Stimulated activated CD4-positive, alpha-beta T cell treated with anti-CD3 and anti-CD28 coated beads, TNF-alpha, amount 100 ng/mL, for 1 hour (primary cell): ENCODE results near the gene STMN1.
A peak's percentile ranks its signal among the peaks of the same experiment; 100 is the strongest.

ENCODE experiments used
- DNase-seq, 3 donors: peaks; one replicate each; pipeline ENCODE4 v3.0.0-alpha.2; 2020; ENCODE audit warnings: low read depth in 3 of 3, low spot score in 1 of 3

Gene STMN1

DNA sequence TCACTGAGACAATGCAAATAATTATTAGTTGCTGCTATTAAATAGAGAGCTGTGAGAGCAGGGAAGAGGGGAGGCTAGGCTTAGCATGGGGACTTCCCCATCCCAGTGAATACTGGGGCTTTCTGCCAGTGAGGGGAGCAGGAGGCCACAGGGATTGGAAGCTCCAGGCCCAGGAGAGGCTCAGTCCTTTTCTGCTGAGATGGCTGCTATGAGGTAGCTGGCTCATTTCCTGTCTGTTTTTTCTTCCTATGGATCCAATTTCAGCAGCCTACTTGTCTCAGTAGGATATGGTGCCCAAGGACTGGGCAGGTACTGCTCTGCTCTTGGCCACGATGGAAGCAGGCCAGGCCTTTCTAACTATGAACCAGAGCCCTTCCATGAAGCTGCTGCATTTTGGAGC is 10.0 kb downstream of the STMN1 start:
- DNase-seq: no peak

DNA sequence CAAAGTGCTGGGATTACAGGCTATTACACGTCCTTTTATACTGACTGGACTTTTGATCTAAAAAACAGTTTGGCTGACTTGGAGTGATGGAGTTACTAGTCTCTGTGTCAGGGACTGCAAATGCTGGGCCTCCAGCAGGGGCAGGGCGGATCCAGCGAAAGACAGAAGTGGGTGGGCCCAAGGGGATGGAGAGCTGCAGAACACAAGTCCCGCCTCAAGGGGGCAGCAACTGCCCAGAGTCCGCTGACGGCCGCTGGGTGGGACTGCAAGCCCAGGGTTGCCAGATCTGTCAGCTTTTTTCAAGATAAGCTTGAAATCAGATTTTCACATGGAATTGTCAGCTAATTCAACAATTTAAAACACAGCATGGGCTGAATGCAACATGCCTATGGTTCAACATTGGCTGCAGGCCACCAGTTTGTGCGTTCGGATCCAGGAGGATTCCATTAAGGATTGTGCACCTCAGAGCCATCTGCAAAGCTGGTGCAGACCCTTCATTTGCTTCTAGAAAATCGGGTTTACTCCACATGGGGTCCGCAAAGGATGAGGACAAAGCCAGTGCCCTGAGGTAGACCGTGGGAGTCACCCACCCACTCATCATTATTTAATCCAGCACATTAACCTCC is 10.7 kb downstream of the STMN1 start:
- DNase-seq: peak; percentile 79 to 82 (median 80)

DNA sequence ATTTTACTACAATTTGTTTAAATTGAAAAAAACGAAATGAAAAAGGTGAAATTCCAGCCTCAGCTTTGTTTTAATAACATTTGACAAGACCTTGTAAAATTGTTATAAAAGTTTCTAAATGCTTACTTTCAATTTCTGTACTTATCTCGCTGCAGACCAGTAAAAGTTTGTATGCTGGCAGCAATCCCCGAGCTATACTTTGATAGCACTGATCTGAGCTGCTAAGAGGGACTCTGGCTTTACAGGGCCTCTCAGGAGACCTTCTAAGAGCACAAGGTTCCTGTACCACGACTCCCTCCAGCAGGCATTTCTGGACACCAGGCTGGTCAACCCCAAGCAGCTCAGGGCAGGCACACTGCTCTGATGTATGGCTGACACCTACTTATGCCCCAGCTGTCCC is 13.1 kb downstream of the STMN1 start:
- DNase-seq: no peak

DNA sequence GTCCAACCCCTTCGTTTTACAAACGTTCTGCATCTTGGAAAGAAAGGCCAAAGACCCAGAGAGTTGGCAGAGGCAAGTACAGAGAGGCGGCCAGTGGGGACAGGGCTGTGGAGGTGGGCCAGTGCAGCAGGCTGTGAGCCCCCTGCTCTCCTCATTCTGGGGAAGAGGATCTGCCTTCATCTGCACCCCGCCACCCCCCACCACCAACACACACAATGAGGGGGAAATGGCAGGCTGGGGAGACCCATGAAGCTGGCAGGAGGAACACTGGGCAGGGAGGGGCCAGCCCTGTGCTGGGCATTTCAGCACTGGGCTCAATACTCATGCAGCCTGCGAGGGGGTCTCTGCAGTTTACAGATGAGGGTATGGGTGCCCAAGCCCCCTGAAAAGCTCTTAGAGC is 14.6 kb downstream of the STMN1 start:
- no peak for DNase-seq

DNA sequence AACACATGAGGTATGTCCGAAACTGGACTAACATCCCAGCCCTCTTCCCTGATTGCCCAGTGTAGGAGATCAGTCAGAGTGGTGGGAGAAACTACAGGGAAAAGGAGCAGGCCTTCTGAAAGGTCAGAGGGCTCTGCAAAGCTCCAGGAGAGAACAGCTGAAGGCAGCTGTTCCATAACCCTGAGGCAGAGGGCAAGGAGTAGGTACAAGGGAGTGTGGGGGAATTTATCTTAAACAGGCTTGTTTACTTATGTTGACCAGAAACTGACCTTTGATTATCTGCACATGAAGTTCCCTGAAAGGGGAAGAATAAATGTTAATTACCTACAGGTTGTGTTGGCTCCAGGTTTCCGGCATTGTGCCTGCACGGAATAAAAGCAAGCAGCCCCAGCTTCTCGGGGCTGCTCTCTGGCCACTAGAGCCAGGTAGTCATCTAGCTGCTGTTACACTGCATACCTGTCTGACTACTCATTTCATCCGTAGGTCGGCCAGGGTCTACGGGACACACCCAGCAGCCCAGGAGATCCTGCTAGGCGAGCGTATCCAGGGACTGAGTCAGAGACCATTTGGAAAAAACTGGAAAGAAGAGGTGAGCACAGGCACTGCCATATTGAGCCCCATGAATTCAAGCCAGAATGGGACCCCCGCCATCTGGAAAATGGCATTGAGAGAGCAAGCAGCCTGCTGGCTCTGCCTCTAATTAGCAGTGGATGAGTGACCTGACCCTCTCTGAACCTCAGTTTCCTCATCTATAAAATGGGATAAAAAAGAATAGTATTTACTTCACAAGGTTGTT is 15.8 kb downstream of the STMN1 start:
- DNase-seq: no peak

DNA sequence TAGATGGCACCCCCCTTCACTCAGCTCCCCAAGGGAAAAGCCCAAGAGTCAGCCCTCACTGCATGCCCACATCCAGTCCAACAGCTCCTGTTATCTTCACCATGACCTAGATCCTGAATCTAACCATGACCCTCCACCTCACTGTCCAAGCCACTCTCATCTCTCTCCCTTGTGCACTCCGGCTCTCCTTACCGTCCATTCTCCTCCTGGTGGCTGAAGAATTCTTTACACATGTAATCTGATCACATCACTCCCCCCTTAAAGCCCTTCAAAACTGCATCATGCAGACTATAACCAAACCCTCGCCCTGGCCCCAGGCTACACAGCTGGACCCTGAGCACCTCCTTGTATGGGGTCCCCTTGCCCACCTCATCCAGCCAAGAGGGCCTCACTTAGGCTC is 16.7 kb downstream of the STMN1 start:
- no peak for DNase-seq

DNA sequence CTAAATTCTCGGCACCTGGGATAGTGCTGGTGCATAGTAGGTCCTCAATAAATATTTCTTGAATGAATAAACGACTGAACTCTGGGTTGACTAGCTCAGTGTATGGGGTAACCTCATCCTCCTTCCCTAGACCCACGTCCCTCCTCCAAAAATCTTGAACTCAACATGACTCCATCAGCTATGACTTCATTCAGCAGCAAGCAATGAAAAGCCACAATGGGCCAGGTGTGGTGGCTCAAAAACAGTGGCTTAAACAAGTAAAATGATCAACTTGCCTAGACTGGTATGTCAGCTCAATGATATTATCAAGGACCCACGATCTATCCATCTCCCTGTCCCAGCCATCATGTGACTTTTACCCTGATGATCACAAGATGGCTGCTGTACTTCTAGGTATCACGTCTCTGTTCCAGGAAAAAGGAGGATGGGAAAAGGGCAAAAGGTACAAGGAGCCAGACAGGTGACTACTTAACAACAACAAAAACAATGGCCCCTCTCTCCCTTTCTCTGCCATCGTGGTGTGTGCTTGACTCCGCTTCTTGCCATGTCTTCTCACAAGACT is 17.7 kb downstream of the STMN1 start:
- DNase-seq: no peak

DNA sequence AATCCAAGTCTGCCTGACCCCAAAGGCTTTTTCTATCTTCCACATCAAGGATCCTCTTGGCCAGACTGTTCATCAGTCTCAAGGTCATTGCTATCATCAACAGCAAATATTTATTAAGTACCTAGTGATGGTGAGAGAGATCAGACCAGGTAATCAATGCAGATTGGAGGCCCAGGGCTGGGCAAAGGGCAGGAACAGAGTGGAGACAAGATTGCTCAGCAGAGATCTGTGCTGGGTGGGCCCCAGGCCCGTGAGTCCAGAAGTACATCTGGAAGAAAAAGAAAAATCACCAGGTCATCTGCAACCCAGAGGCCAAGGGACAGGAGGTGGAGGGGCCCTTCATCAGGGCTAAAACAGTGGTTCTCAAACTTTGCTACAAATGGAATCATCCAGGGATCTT is 20.6 kb downstream of the STMN1 start:
- no peak for DNase-seq

DNA sequence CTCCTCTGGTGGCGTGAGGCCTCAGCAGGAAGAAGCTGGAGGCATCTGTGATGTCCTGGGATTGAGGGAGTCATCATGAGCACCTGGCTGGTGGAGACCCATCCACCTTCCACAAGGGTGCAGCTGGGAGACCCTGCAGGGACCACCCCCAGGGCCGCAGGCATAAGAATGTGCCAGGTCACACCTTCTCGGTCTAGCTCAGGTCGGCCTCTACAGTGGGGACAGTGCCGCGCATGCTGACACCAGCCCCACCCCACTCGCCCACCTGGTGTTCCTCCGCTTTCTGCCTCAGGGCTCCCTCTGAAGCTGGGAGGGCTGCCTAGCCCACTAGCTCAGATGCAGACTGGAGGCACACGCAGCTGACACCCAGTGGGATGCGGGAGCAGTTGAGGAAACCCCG is 25.0 kb downstream of the STMN1 start:
- no peak for DNase-seq

DNA sequence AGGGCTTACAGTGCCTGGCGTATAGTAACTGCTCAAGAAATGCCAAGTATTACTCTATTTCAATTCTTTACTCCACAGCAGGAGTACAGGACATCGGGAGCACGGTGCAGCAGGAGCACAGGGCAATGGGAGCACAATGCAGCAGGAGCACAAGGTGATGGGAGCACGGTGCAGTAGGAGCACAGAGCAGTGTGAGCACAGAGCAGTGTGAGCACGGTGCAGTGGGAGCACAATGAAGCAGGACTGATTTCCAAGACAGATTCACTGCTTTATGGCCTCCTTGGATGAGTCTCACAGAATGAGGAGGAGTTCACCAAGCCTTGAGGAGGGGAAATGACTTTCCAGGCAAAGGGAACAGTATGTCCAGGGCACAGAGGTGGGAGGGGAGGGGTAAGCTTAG is 25.7 kb downstream of the STMN1 start:
- no peak for DNase-seq

DNA sequence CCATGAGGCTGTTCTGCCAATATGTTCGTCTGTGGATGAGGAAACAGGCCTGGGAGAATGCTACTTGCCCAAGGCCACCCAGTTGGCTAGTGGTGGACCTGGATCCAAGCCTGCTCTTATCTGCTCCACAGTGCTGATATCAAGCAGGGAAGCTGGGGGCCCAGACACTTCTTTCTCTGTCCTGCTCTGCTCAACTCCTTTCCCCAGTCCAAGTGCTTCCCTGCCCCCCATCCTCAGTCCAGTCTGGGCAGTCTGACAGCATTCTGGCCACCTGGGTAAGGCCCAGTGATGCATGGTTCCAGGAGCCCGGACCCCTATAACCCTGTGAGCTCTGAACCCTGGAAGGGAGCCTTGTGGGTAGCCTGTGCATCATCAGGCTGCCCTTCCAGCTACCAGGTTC is 26.5 kb downstream of the STMN1 start:
- DNase-seq: no peak

DNA sequence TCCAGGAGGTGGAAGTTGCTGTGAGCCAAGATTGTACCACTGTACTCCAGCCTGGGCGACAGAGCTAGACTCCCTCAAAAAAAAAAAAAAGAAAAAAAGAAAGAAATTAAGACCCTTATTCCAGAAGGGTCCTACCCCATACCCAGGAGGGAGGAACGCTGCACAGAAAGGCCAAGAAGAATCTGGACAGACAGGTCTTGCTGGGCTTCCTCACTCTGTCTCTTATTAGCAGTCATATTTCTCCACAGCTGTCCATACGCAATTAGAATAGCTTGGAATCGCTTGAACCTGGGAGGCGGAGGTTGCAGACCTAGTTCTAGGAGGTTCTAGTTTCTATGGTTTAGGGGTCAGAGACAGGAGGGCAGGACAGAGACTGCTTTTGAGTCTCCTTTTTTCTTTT is 27.5 kb downstream of the STMN1 start:
- DNase-seq: no peak

DNA sequence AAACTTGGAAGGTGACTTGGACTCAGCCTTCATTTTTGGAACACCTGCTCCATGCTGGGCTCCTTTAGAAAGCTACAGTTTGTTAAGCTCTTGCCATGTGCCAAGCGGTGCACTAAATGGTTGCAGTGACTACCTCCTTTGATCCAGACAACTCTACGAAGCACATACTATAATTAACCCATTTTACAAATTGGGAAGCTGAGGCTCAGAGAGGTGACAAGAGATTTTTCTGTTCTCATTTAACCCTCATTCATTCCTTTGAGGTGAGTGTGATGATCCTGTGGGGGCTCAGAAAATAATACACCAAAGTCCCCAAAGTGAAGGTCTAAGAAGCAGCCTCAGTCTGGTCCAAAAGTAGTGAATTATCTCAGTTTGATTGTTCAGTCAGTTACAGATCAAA is 29.1 kb downstream of the STMN1 start:
- no peak for DNase-seq

DNA sequence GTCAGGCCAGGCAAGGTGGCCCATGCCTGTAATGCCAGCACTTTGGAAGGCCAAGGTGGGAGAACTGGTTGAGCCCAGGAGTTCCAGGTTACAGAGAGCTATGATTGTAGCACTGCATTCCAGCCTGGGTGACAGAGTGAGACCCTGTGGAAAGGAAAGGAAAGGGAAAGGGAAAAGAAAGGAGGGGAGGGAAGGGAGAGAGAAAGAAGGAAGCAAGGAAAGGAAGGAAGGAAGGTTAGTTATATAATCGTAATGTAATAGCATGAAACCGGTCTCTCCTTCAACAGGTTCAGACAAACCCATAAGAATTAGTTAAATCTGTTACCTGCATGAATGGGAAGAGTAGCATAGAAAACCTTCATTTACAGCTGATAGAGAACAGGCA is 29.5 kb downstream of the STMN1 start:
- DNase-seq: no peak

DNA sequence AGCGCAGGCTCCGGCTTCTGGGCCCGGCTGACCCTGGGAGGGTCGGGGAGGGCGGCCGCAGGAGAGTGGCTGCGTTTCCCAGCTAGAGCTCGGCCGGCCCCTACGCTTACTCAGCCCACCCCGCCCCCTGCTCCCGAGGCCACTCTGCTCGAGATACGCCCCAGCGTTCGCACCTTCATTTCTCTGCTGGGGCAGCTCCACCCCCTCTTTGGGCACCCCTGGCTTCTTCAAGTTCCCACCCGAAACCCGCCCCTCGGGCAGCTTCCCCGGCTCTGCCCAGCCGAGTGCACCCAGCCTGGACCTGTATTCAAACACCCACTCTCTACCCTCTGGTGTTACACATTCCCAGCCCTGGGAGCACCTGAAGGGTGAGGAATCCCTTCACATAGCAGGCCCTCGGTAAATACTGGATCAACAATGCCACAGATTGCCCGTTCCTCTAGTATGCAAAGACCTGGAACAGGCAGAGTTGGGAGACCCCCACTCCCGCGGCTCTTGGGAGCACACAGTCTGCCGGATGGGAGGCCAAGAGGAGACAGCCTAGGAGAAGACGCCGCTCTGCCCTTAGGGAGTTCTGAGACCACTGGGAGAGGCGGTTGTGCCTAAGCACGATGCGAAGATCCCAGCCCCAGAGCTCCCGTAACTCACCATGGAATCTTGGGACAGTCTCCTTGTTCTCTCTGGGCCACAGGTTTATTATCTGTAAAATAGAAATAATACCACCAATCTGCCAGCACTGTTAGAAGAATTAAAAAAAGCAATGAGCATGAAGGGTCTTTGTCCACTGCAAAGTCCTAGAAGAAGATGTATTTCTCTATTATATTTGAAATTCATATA is 30.1 kb downstream of the STMN1 start:
- peak in 1 of 3 donors; percentile 23 for DNase-seq

DNA sequence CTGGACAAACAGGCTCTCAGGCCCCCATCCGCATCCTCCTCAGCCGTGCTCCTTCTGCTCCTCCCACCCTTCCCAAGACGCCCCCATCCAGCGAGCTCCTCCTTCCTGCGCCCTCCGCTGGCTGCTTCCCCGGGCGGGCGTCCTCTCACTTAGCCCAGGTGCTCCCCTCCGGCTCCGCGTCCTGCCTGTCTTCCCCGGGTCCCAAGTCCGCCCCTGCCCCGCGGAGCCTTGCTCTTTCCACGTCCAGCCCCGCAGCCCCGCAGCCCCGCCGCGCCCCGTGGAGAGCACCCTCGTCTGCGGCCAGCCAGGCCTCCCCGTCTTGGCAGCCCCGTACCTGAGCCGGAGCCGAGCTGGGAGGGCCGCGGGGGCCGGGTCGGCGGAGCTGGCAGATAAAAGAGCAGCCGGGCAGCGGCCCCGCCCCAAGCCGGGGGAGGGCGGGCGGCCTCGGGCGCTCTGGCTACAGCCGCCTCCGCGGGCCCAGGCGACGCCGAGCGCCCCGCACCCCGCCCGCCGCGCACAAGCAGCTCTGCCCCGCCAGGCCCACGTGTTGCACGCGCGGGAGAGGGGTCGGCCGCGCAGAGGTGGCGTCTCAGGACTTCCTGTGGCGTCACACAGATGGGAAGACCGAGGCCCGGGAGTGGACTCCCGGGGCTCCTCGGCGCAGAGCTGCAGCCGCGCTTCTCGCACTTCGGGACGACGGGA is 30.9 kb downstream of the STMN1 start, which contains the start of gene PAQR7:
Gene PAQR7 (minus strand): TSS at position 555 of the 702 bp plus-strand sequence. CDS start 11,869 bp downstream, outside the sequence.
- peak in 1 of 3 donors; percentile 49 for DNase-seq

DNA sequence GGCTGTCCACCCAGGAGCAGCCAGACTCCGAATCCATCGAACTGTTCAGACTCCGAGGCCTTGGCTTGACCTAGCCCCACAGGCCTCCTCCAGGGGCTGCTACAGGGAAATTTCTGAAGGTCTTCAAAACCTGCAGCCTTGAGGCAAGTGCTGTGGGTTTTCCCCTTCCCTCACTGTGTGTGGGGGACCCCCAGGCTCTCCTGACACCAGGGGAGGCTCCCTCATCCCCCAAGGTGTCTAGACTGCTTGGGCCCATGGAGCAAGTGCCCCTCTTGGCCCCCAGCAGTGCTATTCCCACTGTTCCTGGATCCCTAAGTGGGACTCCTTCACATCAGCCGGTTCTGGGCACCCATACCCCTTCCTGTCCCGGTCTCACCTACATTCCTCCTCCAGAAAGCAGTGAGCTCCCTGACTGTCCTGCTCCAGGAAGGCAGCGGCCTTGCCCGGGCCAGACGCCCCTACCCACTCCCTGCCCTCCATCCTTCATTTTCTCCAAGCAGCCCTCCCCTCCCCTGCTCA is 31.5 kb downstream of the STMN1 start:
- no peak for DNase-seq

DNA sequence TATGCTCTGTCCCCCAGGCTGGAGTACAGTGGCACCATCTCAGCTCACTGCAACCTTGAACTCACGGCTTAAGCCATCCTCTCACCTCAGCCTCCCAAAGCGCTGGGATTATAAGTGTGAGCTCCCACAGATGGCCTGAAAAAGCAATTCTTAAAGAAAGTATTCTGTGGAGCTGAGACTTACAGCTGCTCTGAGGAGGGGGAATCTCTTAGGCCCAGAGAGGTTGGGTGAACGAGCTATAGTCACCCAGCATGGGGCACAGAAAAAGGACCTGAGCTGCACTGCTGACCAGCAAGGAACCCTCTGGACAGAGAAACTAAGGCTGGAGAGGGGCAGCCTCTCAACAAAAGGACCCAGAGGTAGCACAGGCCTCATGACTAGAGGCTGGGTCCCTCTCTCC is 32.0 kb downstream of the STMN1 start:
- DNase-seq: no peak

DNA sequence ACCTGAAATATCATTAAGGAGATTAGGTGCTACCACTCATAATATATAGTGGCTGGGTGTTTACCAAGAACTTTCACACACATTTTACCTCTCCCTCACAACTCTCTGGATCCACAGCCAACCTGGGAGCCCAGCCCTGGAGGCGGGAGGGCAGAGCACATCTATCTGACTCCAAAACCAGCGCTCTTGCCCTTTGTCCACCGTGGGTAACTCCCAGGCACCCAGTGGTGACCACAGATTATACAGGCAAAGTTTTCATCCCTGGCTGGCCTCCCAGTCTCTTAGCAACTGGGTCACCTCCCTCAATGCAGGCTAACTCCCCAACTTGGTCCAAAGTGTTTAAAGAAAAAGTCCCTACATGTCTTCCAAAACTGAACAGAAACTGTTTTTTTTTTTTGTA is 33.1 kb downstream of the STMN1 start:
- no peak for DNase-seq

DNA sequence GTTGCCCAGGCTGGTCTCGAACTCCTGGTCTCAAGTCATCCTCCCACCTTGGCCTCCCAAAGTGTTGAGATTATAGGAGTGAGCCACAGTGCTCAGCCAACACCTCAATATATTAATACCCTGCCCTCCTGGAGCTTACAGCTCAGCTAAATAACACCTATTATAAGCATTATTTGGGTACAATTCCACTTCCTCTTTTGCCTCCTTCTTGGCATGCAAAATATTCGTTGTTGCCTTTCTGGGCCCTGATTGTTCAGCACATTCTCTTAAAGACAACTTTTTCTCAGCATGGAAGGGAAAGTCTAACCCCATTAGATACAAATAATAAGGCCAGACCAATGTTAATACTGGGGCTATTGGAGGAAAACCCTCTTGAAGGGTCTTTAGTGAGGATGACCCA is 33.5 kb downstream of the STMN1 start:
- no peak for DNase-seq
